WTC11 (cell line): Measurements from ENCODE around the gene C4orf50. TPM values are rescaled to one million over a fixed set of nuclear protein-coding genes. Genes with fewer than 3 reads are reported as not detected.

Source experiments
- ATAC-seq: fragments of 200-7000 bp; cut with Tn5 transposase; 2 replicates; pipeline ENCODE4 v1.10.0; 2021; ENCODE audit warnings: mild to moderate bottlenecking, moderate library complexity
- CTCF ChIA-PET: fragments of 300-600 bp; sonication (Branson Sonifier 250); formaldehyde crosslinking; loops from one replicate; lab custom pipeline; 2021; ENCODE audit warnings: antibody characterized with exemption; lab: Charles Lee
- POLR2A ChIA-PET: fragments of 350-600 bp; sonication (Branson Sonifier 250); formaldehyde crosslinking; loops from one replicate; lab custom pipeline; 2021; ENCODE audit warnings: antibody characterized with exemption; lab: Charles Lee
- DNase-seq: peaks from one replicate; pipeline ENCODE4 v3.0.0; 2021; ENCODE audit warnings: low spot score
- H3K27ac Mint-ChIP-seq: 2 replicates; pipeline ENCODE4 v1.8.0; 2021; ENCODE audit warnings: mixed read lengths
- H3K27me3 Mint-ChIP-seq: 2 replicates; pipeline ENCODE4 v1.8.0; 2021; ENCODE audit warnings: low read depth, mild to moderate bottlenecking, moderate library complexity, mixed read lengths
- H3K36me3 Mint-ChIP-seq: 2 replicates; pipeline ENCODE4 v1.8.0; 2021; ENCODE audit warnings: mixed read lengths
- H3K4me1 Mint-ChIP-seq: 2 replicates; pipeline ENCODE4 v1.8.0; 2022; ENCODE audit warnings: mixed read lengths
- H3K4me3 Mint-ChIP-seq: 2 replicates; pipeline ENCODE4 v1.8.0; 2021; ENCODE audit warnings: mild to moderate bottlenecking, moderate library complexity, mixed read lengths
- H3K9me3 Mint-ChIP-seq: 2 replicates; pipeline ENCODE4 v1.8.0; 2021; ENCODE audit warnings: mixed read lengths
- AFF4 ChIP-seq: sonication (generic); formaldehyde crosslinking; IDR thresholded peaks from 2 replicates; pipeline ENCODE4 v1.8.1; 2023; ENCODE audit warnings: mild to moderate bottlenecking, missing genetic modification reagents, borderline replicate concordance
- ATF1 ChIP-seq: sonication (generic); formaldehyde crosslinking; IDR thresholded peaks from 2 replicates; pipeline ENCODE4 v1.8.1; 2023; ENCODE audit warnings: mild to moderate bottlenecking, moderate library complexity, missing genetic modification reagents
- ATF2 ChIP-seq: sonication (generic); formaldehyde crosslinking; IDR thresholded peaks from 2 replicates; pipeline ENCODE4 v1.8.1; 2022; ENCODE audit warnings: low read depth, missing genetic modification reagents, borderline replicate concordance
- ATF3 ChIP-seq: sonication (generic); formaldehyde crosslinking; conservative IDR thresholded peaks from 2 replicates; pipeline ENCODE4 v1.8.1; 2022; ENCODE audit warnings: mild to moderate bottlenecking, missing genetic modification reagents
- ATF6 ChIP-seq: sonication (generic); formaldehyde crosslinking; IDR thresholded peaks from 2 replicates; pipeline ENCODE4 v1.8.1; 2023; ENCODE audit warnings: mild to moderate bottlenecking, missing genetic modification reagents
- CREB1 ChIP-seq: sonication (generic); formaldehyde crosslinking; IDR thresholded peaks from 2 replicates; pipeline ENCODE4 v1.8.0; 2023; ENCODE audit warnings: mild to moderate bottlenecking, missing genetic modification reagents
- CREM ChIP-seq: sonication (generic); formaldehyde crosslinking; IDR thresholded peaks from 2 replicates; pipeline ENCODE4 v1.8.1; 2022; ENCODE audit warnings: mild to moderate bottlenecking, missing genetic modification reagents, moderate library complexity
- E2F1 ChIP-seq: sonication (generic); formaldehyde crosslinking; IDR thresholded peaks from 2 replicates; pipeline ENCODE4 v1.8.0; 2022; ENCODE audit warnings: mild to moderate bottlenecking, missing genetic modification reagents
- ESRRA ChIP-seq: sonication (generic); formaldehyde crosslinking; IDR thresholded peaks from 2 replicates; pipeline ENCODE4 v1.8.1; 2022; ENCODE audit warnings: mild to moderate bottlenecking, missing genetic modification reagents, borderline replicate concordance
- FOXP1 ChIP-seq: sonication (generic); formaldehyde crosslinking; IDR thresholded peaks from 2 replicates; pipeline ENCODE4 v1.8.0; 2022; ENCODE audit warnings: missing genetic modification reagents, mild to moderate bottlenecking, moderate library complexity, borderline replicate concordance
- GABPB1 ChIP-seq: sonication (generic); formaldehyde crosslinking; IDR thresholded peaks from 2 replicates; pipeline ENCODE4 v1.8.1; 2023; ENCODE audit warnings: mild to moderate bottlenecking, missing genetic modification reagents
- JUN ChIP-seq: sonication (generic); formaldehyde crosslinking; IDR thresholded peaks from 2 replicates; pipeline ENCODE4 v1.8.0; 2023; ENCODE audit warnings: mild to moderate bottlenecking, missing genetic modification reagents
- MXD4 ChIP-seq: fragments of 250-450 bp; sonication (Bioruptor Pico); IDR thresholded peaks from 2 replicates; pipeline ENCODE4 v1.8.0; 2021; ENCODE audit warnings: mild to moderate bottlenecking, moderate library complexity, borderline replicate concordance
- NFE2L1 ChIP-seq: sonication (generic); formaldehyde crosslinking; IDR thresholded peaks from 2 replicates; pipeline ENCODE4 v1.8.1; 2023; ENCODE audit warnings: missing genetic modification reagents
- OVOL2 ChIP-seq: fragments of 250-450 bp; sonication (Bioruptor Pico); IDR thresholded peaks from 2 replicates; pipeline ENCODE4 v1.9.0; 2021; ENCODE audit warnings: mild to moderate bottlenecking, borderline replicate concordance
- PRRX2 ChIP-seq: fragments of 250-450 bp; sonication (Bioruptor Pico); IDR thresholded peaks from 2 replicates; pipeline ENCODE4 v1.8.0; 2021; ENCODE audit warnings: mild to moderate bottlenecking
- RELA ChIP-seq: sonication (generic); formaldehyde crosslinking; IDR thresholded peaks from 2 replicates; pipeline ENCODE4 v1.8.1; 2022; ENCODE audit warnings: missing genetic modification reagents, mild to moderate bottlenecking, borderline replicate concordance
- SMAD3 ChIP-seq: sonication (generic); formaldehyde crosslinking; IDR thresholded peaks from 2 replicates; pipeline ENCODE4 v1.8.0; 2022; ENCODE audit warnings: missing genetic modification reagents, mild to moderate bottlenecking, borderline replicate concordance
- SOX15 ChIP-seq: fragments of 250-450 bp; sonication (Bioruptor Pico); IDR thresholded peaks from 2 replicates; pipeline ENCODE4 v1.9.0; 2021; ENCODE audit warnings: mild to moderate bottlenecking
- TCF7 ChIP-seq: sonication (generic); formaldehyde crosslinking; IDR thresholded peaks from 2 replicates; pipeline ENCODE4 v1.8.0; 2022; ENCODE audit warnings: mild to moderate bottlenecking, low read depth, missing genetic modification reagents, moderate library complexity
- ZBTB21 ChIP-seq: sonication (generic); formaldehyde crosslinking; IDR thresholded peaks from 2 replicates; pipeline ENCODE4 v1.8.1; 2023; ENCODE audit warnings: mild to moderate bottlenecking, missing genetic modification reagents, borderline replicate concordance
- ZNF232 ChIP-seq: sonication (generic); formaldehyde crosslinking; IDR thresholded peaks from 2 replicates; pipeline ENCODE4 v1.8.0; 2022; ENCODE audit warnings: mild to moderate bottlenecking, missing genetic modification reagents
- ZNF512 ChIP-seq: sonication (generic); formaldehyde crosslinking; IDR thresholded peaks from 2 replicates; pipeline ENCODE4 v1.8.1; 2022; ENCODE audit warnings: missing genetic modification reagents, borderline replicate concordance
- total RNA-seq: library from RNA; stranded (reverse); gene quantifications from 3 replicates; pipeline ENCODE4 v1.2.3, GENCODE V29; 2021

Gene C4orf50
- total RNA-seq, 1 experiment from 2014 or later, result 0.17 TPM

GRCh38 chr4:6055436-6055835, 37.2 kb upstream of the C4orf50 start:
- ChIA-PET POLR2A (no interaction called here), CTCF (interaction anchor here (0.8 kb wide), 1 partner anchor 36 kb away, joined by 3 read pairs; no protein-coding TSS in a partner anchor)
- TF ChIP-seq ATF3 (no peak), SOX15 (CRISPR knock-in tag) (no peak), E2F1 (CRISPR knock-in tag) (no peak), ATF1 (no peak), CREB1 (CRISPR knock-in tag) (no peak), ATF2 (CRISPR knock-in tag) (no peak), SMAD3 (CRISPR knock-in tag) (no peak), RELA (no peak), AFF4 (CRISPR knock-in tag) (no peak), FOXP1 (CRISPR knock-in tag) (no peak), ESRRA (CRISPR knock-in tag) (no peak), ZNF232 (CRISPR knock-in tag) (no peak), MXD4 (no peak), CREM (CRISPR knock-in tag) (no peak), GABPB1 (CRISPR knock-in tag) (no peak), ZBTB21 (CRISPR knock-in tag) (no peak), TCF7 (CRISPR knock-in tag) (no peak)
- H3K36me3 Mint-ChIP-seq, result peaks cover 28% of the 10 kb centered on the region
- H3K27ac Mint-ChIP-seq, result no peak overlapping the region
- no peaks in the 10 kb centered on the region for H3K4me1 Mint-ChIP-seq
- H3K27me3 Mint-ChIP-seq, result no peaks in the 10 kb centered on the region
- DNase-seq (no peak), ATAC-seq (no peak)
- H3K9me3 Mint-ChIP-seq, result peaks cover 24% of the 10 kb centered on the region
- no peak overlapping the region for H3K4me3 Mint-ChIP-seq

- H3K27ac Mint-ChIP-seq, result no peak overlapping the region
- H3K4me3 Mint-ChIP-seq, result no peak overlapping the region
- DNase-seq (no peak), ATAC-seq (no peak)
- H3K4me1 Mint-ChIP-seq, result no peaks in the 10 kb centered on the region
- POLR2A ChIA-PET, result no interaction called here
- no peaks in the 10 kb centered on the region for H3K27me3 Mint-ChIP-seq
- peaks cover 24% of the 10 kb centered on the region for H3K36me3 Mint-ChIP-seq
- TF ChIP-seq JUN (CRISPR knock-in tag) (no peak), CREB1 (CRISPR knock-in tag) (no peak), PRRX2 (CRISPR knock-in tag) (no peak), ATF6 (CRISPR knock-in tag) (no peak), ZNF512 (CRISPR knock-in tag) (no peak), OVOL2 (CRISPR knock-in tag) (no peak), ATF1 (no peak), NFE2L1 (CRISPR knock-in tag) (no peak)
- TF ChIP-seq, all 79 proteins: peak for 0
- CTCF ChIA-PET, result interaction anchor here (0.8 to 2.6 kb wide), 2 partner anchors 35 to 276 kb away, joined by 3 to 8 read pairs; no protein-coding TSS in a partner anchor
- peaks cover 20% of the 10 kb centered on the region for H3K9me3 Mint-ChIP-seq
Observed at GRCh38 chr4:6055030-6055429, 36.8 kb upstream of the C4orf50 start.
